Measurements from ENCODE around the gene DDAH2. TPM values are rescaled to one million over a fixed set of nuclear protein-coding genes. Genes with fewer than 3 reads are reported as not detected.

DDAH2 gene, protein sequence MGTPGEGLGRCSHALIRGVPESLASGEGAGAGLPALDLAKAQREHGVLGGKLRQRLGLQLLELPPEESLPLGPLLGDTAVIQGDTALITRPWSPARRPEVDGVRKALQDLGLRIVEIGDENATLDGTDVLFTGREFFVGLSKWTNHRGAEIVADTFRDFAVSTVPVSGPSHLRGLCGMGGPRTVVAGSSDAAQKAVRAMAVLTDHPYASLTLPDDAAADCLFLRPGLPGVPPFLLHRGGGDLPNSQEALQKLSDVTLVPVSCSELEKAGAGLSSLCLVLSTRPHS
- total RNA-seq: 100 to 1,000 TPM in 5 of 8 experiments, 10 to 100 TPM in 3; 15.5 to 168 (median 120) TPM

DNA sequence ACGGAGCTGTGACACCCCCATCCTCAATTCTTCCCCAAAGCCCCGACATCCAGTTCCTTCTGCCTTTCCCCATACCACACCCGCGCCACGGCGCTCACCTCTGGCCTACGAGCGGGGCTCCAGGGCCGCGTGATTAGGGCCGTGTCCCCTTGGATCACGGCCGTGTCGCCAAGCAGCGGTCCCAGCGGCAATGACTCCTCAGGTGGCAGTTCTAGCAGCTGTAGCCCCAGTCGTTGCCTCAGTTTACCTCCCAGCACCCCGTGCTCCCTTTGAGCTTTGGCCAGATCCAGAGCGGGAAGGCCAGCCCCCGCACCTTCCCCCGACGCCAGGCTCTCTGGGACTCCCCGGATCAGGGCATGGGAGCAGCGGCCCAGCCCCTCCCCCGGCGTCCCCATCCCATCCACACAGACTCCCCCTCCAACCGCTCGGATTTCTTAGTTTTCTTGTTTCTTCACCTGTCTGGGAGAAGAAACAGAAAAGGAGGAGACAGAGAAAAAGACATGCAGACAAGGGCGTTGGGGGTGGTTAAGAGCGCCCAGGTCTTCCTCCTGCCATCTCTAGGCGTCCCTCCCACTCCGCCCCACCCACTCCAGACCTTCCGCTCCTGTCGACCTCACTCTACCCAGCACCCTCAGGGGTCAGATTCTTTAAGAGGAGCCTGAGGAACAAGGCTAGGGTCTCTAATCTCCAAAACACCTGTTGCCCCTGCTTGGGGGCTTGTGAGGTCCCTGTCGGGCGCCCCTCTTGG lies at the start of gene DDAH2:
Gene DDAH2, minus strand, starts transcription at position 533 of the 748 bp plus-strand sequence. Its CDS starts 138 bp downstream, at position 395.
- peak in 3 of 8 experiments; percentile 25 to 31 (median 25) for ATAC-seq (replicated peaks in 6 of 8)
- peak within 1 kb of the TSS; percentile 76 to 77 for H3K27ac ChIP-seq
- in situ Hi-C loops (cut with MboI; ENCODE audit: low pct_unique_long_range_greater_than_20kb in 2 of 9, low sequenced_read_pairs in 9 of 9, unreplicated experiment in 9 of 9): no loop called here
- peak within 1 kb of the TSS; percentile 67 to 92 (median 91) for H3K4me3 ChIP-seq
- 0 to 64% (median 20%) methylated on average over 1 to 12 of the region's 36 CpGs; no CpG with 5 or more reads in 3 of the 10 experiments for WGBS, 10 experiments
- peaks cover 12 to 13% of the 10 kb centered on the region in 2 donors for H3K4me1 ChIP-seq (replicated peaks in 1 of 2)

DNA sequence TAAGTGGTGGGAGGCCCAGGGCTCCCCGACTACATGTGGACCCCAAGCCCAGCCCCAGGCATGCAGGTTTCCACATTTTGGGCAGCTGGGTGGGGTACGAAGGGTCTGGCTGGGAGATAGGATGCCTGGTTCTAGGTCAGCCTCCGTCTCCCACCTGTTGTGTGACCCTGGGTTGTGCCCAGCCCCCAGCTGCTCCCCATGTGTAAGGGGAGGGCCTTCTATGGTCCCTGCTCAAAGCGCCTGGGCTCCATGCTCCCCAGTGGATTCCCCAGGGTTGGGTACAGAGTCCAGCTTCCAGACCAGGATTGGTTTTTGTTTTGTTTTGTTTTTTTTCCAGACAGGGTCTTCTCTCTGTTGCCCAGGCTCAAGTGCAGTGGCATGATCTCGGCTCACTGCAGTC lies 49.1 kb upstream of the DDAH2 start:
- peaks cover 13 to 17% of the 10 kb centered on the region in 2 donors for H3K4me1 ChIP-seq (replicated peaks in 1 of 2)
- ATAC-seq (replicated peaks in 6 of 8): no peak
- H3K27ac ChIP-seq: no peak overlapping the region
- no peak overlapping the region for H3K4me3 ChIP-seq
- 83 to 100% (median 100%) methylated on average over 1 of the region's 5 CpGs; no CpG with 5 or more reads in 5 of the 10 experiments for WGBS, 10 experiments
- in situ Hi-C loops (cut with MboI; ENCODE audit: low pct_unique_long_range_greater_than_20kb in 2 of 9, low sequenced_read_pairs in 9 of 9, unreplicated experiment in 9 of 9): no loop called here

DNA sequence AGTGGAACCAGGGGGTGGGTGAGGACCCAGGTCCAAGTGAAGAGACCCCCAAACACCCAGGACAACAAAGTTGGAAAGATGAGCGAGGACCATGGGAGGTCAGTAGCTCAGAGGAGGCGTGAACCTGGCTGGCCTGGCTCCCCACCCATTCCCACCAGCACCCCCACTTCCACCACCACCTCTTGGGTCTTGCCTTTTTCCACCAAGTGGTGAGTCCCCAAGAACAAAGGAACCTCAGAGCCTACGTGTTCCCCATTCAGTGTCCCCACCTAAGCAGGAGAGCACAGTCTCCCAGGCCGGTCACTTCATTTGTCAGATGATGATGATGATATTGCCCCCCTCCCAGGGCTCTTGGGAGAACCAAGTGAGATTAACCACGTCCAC lies 48.6 kb upstream of the DDAH2 start:
- in situ Hi-C loops (cut with MboI; ENCODE audit: low pct_unique_long_range_greater_than_20kb in 2 of 9, low sequenced_read_pairs in 9 of 9, unreplicated experiment in 9 of 9): no loop called here
- 90 to 100% (median 100%) methylated on average over 1 to 3 of the region's 5 CpGs; no CpG with 5 or more reads in 7 of the 10 experiments for WGBS, 10 experiments

DNA sequence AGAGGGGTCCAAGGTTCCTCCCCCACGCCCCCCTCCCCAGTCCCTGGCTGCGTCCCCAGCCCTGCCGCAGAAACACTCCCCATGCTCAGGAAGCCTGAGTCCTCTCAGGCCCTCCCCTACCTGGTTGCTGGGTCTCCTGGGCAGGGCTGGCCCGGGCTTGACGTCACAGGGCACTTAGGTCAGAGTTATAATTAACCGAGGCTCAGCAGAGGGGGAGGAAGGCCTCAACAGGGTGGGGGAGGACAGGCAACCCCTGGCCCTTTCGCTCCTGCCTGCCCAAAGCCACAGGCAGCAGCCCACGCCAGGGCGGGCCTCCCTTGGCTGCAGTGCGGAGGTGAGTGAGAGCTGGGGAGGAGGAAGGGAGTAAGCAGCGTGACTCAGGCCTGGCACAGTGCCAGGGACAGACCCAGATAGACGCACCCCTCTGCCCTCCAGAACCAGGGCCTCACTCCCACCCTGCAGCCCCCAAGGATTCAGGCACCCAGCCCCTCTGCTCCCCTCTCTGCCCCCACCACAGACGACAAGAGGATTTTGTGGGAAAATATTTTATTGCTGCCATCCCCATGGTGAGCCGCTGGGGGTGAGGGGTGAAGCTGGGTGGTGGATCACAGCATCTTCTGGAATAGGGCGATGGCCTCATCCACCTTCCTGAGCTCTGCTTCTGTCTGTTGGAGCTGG lies 48.0 kb upstream of the DDAH2 start, which contains the start of gene VWA7:
Gene VWA7, minus strand, starts transcription at position 340 of the 678 bp plus-strand sequence. CDS start 549 bp downstream, outside the sequence.
- H3K4me1 ChIP-seq (replicated peaks in 1 of 2): peaks cover 13 to 17% of the 10 kb centered on the region in 2 donors
- H3K4me3 ChIP-seq: no peak within 1 kb of the TSS
- ATAC-seq (replicated peaks in 6 of 8): peak; percentile 76 to 92 (median 86)
- in situ Hi-C loops (cut with MboI; ENCODE audit: low pct_unique_long_range_greater_than_20kb in 2 of 9, low sequenced_read_pairs in 9 of 9, unreplicated experiment in 9 of 9): no loop called here
- 0% methylated on average over 2 of the region's 15 CpGs; no CpG with 5 or more reads in 9 of the 10 experiments for WGBS, 10 experiments
- peak within 1 kb of the TSS; percentile 25 to 51 for H3K27ac ChIP-seq

More for the DNA sequence above, 48.6 kb upstream of the DDAH2 start:
- Histone ChIP-seq H3K27ac (no peak overlapping the region), H3K4me1 (replicated peaks in 1 of 2) (peaks cover 13 to 17% of the 10 kb centered on the region in 2 donors), H3K4me3 (no peak overlapping the region)
- no peak for ATAC-seq (replicated peaks in 6 of 8)

DNA sequence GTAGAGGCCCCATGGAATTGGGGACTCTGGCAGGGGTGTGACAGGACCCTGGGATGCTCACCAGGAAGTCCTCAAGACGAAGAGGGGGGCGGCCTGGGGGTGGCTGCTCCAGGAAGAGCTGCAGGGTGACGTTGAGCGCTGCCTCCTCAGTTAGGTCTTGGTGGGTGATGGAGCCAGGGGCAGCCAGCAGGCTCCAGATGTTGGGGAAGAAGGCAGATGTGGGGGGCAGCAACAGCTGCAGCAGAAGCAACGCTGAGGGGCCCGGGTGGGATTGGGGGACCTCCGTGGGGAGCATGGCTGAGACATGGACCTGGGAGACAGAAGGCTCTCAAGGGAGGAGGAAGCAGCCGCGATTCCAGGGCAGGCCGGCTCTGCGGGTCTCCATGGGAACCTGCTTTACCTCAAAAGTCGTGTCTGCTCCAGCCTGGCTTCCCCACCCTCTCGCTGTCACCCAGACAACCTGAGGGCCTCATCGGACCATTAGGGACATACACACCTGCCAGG lies 47.4 kb upstream of the DDAH2 start:
- no peak overlapping the region for H3K4me3 ChIP-seq
- peak overlapping the region; percentile 25 to 51 for H3K27ac ChIP-seq
- in situ Hi-C loops (cut with MboI; ENCODE audit: low pct_unique_long_range_greater_than_20kb in 2 of 9, low sequenced_read_pairs in 9 of 9, unreplicated experiment in 9 of 9): no loop called here
- H3K4me1 ChIP-seq (replicated peaks in 1 of 2): peaks cover 13 to 17% of the 10 kb centered on the region in 2 donors
- 94 to 100% methylated on average over 2 to 3 of the region's 14 CpGs; no CpG with 5 or more reads in 8 of the 10 experiments for WGBS, 10 experiments
- ATAC-seq (replicated peaks in 6 of 8): peak; percentile 10 to 70 (median 65)

DNA sequence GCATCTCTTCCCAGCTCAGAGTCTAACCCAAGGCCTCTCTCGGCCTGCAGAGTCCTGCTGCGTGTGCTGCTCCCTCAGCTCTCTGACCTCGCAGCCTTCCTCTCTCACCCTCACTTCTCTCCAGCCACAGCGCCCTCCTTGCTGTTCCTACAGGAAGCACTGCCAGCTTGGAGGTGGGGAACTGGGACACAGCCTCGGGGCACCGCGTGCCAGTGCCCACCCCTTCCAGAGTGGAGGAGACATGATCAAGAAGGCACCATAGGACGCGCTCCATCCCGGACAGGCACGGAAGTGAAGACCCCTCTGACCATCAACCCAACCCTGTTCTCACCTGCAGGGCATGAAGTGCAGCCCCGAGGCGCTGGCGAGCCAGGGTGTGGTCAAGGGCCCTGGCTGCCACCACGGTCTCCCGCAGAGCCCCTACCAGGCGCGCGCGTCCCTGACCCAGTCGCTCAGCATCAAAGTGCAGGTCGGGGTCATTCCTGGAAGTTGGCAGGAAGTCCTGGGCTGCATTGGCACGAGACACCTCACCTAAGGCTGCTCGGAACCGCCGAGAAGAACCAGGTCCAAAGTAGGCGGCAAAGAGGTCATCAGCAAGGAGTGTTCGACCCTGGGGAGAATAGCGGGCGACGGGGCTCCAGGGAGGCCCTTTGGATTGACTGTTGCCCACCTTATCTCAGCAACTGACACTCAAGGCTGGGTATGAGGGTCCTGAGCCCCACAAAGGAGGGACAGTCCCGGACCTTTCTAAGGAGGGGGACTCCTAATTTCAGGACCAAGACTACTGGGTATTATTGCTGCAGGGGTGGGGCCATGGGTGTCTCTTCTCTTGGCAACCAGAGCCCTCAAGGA lies 46.8 kb upstream of the DDAH2 start:
- peak in 1 of 8 experiments; percentile 2 for ATAC-seq (replicated peaks in 6 of 8)
- in situ Hi-C loops (cut with MboI; ENCODE audit: low pct_unique_long_range_greater_than_20kb in 2 of 9, low sequenced_read_pairs in 9 of 9, unreplicated experiment in 9 of 9): no loop called here
- 20 to 100% (median 90%) methylated on average over 1 to 9 of the region's 32 CpGs; no CpG with 5 or more reads in 5 of the 10 experiments for WGBS, 10 experiments
- Histone ChIP-seq H3K27ac (peak overlapping the region in 1 of 2 donors; percentile 25), H3K4me1 (replicated peaks in 1 of 2) (peaks cover 13 to 17% of the 10 kb centered on the region in 2 donors), H3K4me3 (no peak overlapping the region)

DNA sequence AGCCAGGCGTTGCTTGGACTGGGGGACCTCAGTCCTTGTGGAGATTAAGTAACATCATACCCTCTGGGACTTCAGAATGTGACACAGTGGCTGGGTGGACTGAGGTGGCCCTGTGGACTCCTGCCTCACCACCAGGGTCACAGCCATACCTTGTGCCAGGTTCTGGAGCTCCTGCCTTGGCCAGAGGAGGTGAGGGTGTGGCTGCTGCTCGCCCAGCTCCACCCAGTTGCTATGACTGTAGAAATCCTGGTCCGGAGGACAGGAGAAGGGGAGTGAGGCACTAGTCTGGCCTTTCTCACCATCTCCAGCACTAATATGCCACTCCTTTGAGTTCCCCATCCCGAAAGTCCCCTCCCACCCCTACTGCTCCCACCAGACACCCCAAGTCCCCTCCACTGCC lies 46.1 kb upstream of the DDAH2 start:
- Histone ChIP-seq H3K4me1 (replicated peaks in 1 of 2) (peaks cover 13 to 17% of the 10 kb centered on the region in 2 donors), H3K27ac (no peak overlapping the region), H3K4me3 (no peak overlapping the region)
- in situ Hi-C loops (cut with MboI; ENCODE audit: low pct_unique_long_range_greater_than_20kb in 2 of 9, low sequenced_read_pairs in 9 of 9, unreplicated experiment in 9 of 9): no loop called here
- ATAC-seq (replicated peaks in 6 of 8): peak in 3 of 8 experiments; percentile 5 to 23 (median 12)
- 20 to 33% (median 20%) methylated on average over 1 to 3 of the region's 4 CpGs; no CpG with 5 or more reads in 7 of the 10 experiments for WGBS, 10 experiments

DNA sequence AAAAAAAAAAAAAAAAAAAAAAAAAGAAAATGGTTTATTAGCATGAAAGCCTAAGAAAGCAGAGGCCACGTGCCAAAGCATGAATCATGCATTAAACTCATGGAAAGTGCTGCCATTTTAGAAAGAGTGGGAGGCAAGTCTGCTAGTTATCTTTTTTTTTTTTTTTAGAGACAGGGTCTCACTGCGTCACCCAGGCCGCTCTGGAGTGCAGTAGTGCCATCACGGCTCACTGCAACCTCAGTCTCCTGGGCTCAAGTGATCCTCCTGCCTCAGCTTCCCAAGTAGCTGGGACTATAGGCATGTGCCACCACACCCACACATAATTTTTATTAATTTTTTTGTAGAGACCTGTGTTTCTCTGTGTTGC lies 42.9 kb upstream of the DDAH2 start:
- Histone ChIP-seq H3K27ac (no peak overlapping the region), H3K4me1 (replicated peaks in 1 of 2) (peaks cover 5 to 7% of the 10 kb centered on the region in 2 donors), H3K4me3 (no peak overlapping the region)
- no peak for ATAC-seq (replicated peaks in 6 of 8)
- in situ Hi-C loops (cut with MboI; ENCODE audit: low pct_unique_long_range_greater_than_20kb in 2 of 9, low sequenced_read_pairs in 9 of 9, unreplicated experiment in 9 of 9): no loop called here
- 33 to 90% (median 65%) methylated on average over 1 to 4 of the region's 4 CpGs; no CpG with 5 or more reads in 4 of the 10 experiments for WGBS, 10 experiments

DNA sequence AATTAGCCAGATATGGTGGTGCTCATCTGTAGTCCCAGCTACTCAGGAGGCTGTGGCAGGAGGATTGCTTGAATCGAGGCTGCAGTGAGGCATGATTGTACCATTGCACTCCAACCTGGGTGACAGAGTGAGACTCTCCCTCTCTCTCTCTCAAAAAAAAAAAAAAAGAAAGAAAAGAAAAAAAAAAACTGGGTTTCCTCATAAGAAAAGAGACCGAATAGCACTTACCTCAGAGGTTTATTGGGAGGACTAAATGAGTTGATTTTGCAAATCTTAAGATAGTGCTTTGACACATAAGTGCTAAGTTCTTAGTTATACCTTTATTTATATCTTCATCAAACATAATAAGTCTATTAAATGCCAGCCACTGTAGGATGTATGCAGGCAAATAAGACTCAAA lies 41.8 kb upstream of the DDAH2 start:
- ATAC-seq (replicated peaks in 6 of 8): no peak
- H3K4me1 ChIP-seq (replicated peaks in 1 of 2): peaks cover 4 to 9% of the 10 kb centered on the region in 2 donors
- H3K4me3 ChIP-seq: no peak overlapping the region
- in situ Hi-C loops (cut with MboI; ENCODE audit: low pct_unique_long_range_greater_than_20kb in 2 of 9, low sequenced_read_pairs in 9 of 9, unreplicated experiment in 9 of 9): no loop called here
- H3K27ac ChIP-seq: no peak overlapping the region
- 57 to 100% (median 83%) methylated on average over 1 to 2 of the region's 2 CpGs; no CpG with 5 or more reads in 2 of the 10 experiments for WGBS, 10 experiments

DNA sequence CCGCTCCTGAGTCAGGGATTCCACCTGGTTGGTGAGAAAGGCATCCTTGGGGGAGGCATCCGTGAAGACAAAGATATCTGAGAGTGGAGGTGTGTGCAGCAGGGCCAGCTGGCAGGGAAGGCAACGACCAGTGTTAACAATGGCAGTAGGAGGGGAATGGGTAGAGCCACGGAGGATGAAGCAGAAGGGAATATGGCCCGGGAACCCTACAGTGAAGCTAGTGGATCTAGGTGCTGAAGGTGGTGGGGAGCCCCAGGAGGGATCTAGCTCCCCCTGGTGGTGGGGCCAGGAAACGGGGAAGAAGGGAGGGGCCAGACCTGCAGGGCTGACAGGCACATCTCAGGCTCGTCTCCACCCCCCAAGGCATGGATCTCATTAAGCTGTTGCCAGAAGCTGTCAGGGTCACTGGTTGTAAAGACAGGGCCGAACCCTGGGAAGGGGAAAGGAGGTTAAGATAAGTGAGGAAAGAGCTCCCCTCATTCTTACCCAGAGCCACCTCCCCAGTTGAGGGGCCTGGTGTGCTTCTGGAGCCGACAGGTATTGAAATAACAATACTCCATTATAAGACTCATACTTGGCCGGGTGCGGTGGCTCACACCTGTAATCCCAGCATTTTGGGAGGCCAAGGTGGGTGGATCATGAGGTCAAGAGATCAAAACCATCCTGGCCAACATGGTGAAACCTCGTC lies 40.7 kb upstream of the DDAH2 start:
- peaks cover 4 to 10% of the 10 kb centered on the region in 2 donors for H3K4me1 ChIP-seq (replicated peaks in 1 of 2)
- WGBS, 10 experiments: 57 to 100% (median 80%) methylated on average over 1 to 6 of the region's 12 CpGs; no CpG with 5 or more reads in 1 of the 10 experiments
- H3K27ac ChIP-seq: no peak overlapping the region
- ATAC-seq (replicated peaks in 6 of 8): peak in 3 of 8 experiments; percentile 48 to 64 (median 61)
- H3K4me3 ChIP-seq: no peak overlapping the region
- in situ Hi-C loops (cut with MboI; ENCODE audit: low pct_unique_long_range_greater_than_20kb in 2 of 9, low sequenced_read_pairs in 9 of 9, unreplicated experiment in 9 of 9): no loop called here

DNA sequence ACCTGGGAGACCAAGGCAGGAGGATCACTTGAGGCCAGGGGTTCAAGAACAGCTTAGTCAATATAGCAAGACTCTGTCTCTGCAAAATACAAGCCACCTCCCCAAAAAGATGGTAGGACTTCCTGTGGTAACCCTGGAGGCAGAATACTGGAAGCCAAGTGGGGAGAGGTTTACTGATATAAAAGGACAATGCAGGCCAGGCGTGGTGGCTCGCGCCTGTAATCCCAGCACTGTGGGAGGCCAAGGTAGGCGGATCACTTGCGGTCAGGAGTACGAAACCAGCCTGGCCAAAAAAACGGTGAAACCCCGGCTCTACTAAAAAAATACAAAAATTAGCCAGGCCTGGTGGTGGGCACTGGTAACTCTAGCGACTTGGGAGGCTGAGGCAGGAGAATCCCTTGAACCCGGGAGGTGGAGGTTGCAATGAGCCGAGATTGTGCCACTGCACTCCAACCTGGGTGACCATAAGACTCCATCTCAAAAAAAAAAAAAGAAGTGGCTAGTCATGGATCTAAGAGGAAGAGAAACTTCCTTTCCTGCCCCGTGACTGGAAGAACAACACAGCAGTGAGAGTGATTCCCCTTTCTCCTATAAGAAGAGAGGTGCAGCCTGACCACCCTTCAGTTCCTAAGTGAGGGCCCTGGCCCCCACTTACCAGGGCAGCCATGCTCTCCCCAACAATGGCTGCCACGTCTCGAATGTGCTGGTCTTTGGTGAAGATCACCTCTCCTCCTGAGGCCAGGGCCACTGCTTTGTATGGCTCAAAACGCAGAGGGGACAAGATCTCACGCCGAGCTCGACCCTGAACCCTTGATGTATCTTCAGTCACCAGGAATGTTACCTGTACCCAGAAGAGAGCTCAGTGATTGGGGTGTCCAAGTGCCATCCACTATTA lies 39.5 kb upstream of the DDAH2 start:
- no peak overlapping the region for H3K27ac ChIP-seq
- H3K4me3 ChIP-seq: no peak overlapping the region
- H3K4me1 ChIP-seq (replicated peaks in 1 of 2): peaks cover 11 to 19% of the 10 kb centered on the region in 2 donors
- no peak for ATAC-seq (replicated peaks in 6 of 8)
- 60 to 100% (median 94%) methylated on average over 1 to 11 of the region's 18 CpGs; no CpG with 5 or more reads in 1 of the 10 experiments for WGBS, 10 experiments
- in situ Hi-C loops (cut with MboI; ENCODE audit: low pct_unique_long_range_greater_than_20kb in 2 of 9, low sequenced_read_pairs in 9 of 9, unreplicated experiment in 9 of 9): no loop called here
